Measurements from ENCODE around the gene SLC6A12. TPM values are rescaled to one million over a fixed set of nuclear protein-coding genes. Genes with fewer than 3 reads are reported as not detected.

Gene SLC6A12
- total RNA-seq, 1 experiment from 2014 or later: not detected

DNA sequence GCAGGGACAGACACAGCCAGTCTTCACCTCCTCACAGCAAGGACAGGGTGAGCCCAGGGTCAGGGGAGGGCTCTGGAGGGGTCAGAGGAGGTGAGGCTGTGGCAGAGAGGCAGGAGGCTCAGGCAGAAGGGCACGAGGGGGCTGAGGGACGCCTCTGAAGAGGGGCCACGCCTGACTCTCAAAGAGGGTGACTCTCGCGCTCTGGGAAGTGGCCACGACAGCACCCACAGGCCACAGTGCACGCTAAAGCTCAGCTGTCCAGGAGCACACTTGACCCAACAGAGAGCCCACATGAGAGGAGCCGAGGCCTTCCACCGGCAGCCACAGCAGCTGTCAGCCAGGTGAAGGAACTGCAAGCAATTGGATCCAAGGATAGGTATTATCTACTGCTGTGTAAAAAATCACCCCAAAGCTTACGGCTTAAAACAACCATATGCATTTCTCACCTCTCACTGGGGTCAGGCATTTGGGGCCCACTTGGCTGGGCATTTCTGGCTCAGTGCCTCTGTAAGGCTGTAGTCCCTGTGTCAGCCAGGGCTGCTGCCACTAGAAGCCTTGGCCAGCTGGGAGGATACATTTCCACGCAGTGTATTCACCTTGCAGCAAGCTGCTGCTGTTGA lies 27.8 kb downstream of the SLC6A12 start:
- H2AFZ ChIP-seq (ENCODE audit: low read length): no peak overlapping the region
- TF ChIP-seq, protein P1, sequence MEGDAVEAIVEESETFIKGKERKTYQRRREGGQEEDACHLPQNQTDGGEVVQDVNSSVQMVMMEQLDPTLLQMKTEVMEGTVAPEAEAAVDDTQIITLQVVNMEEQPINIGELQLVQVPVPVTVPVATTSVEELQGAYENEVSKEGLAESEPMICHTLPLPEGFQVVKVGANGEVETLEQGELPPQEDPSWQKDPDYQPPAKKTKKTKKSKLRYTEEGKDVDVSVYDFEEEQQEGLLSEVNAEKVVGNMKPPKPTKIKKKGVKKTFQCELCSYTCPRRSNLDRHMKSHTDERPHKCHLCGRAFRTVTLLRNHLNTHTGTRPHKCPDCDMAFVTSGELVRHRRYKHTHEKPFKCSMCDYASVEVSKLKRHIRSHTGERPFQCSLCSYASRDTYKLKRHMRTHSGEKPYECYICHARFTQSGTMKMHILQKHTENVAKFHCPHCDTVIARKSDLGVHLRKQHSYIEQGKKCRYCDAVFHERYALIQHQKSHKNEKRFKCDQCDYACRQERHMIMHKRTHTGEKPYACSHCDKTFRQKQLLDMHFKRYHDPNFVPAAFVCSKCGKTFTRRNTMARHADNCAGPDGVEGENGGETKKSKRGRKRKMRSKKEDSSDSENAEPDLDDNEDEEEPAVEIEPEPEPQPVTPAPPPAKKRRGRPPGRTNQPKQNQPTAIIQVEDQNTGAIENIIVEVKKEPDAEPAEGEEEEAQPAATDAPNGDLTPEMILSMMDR (conservative IDR thresholded peaks at IDR 0.05; ENCODE audit: low read depth, low read length): no peak
- TF ChIP-seq EZH2 (IDR thresholded peaks at IDR 0.05; ENCODE audit: low read length, unreplicated experiment) (no peak), EZH2phosphoT487 (IDR thresholded peaks at IDR 0.05; ENCODE audit: borderline replicate concordance, low read length) (no peak)
- H3K4me2 ChIP-seq (ENCODE audit: low read length): no peak overlapping the region
- peaks cover 4% of the 10 kb centered on the region for H3F3A ChIP-seq (ENCODE audit: low read length, unreplicated experiment)
- no peak for DNase-seq
- peaks cover 16% of the 10 kb centered on the region for H3K4me1 ChIP-seq (ENCODE audit: insufficient read depth, low read length)
- H3K36me3 ChIP-seq (ENCODE audit: low read depth, low read length): no peaks in the 10 kb centered on the region
- no peaks in the 10 kb centered on the region for H3K79me2 ChIP-seq (ENCODE audit: low read length)
- H3K9me2 ChIP-seq (replicated peaks; ENCODE audit: low read length): no peaks in the 10 kb centered on the region
- no peak overlapping the region for H3K9ac ChIP-seq (ENCODE audit: low read length)
- ATAC-seq: no peak
- H3K27ac ChIP-seq (ENCODE audit: low read length): no peak overlapping the region
- ChIA-PET POLR2A (ENCODE audit: unreplicated experiment) (no interaction called here), CTCF (no interaction called here)
- BruUV-seq (replicated peaks): no TSS peak
- no peaks in the 10 kb centered on the region for H3K27me3 ChIP-seq (ENCODE audit: low read length)
- intact Hi-C loops (cut with micrococcal nuclease): no loop called here
- no peak overlapping the region for H3K4me3 ChIP-seq (ENCODE audit: low read length)
- no peaks in the 10 kb centered on the region for H4K20me1 ChIP-seq (ENCODE audit: low read length)
- H3K9me3 ChIP-seq (ENCODE audit: low read length): no peaks in the 10 kb centered on the region

DNA sequence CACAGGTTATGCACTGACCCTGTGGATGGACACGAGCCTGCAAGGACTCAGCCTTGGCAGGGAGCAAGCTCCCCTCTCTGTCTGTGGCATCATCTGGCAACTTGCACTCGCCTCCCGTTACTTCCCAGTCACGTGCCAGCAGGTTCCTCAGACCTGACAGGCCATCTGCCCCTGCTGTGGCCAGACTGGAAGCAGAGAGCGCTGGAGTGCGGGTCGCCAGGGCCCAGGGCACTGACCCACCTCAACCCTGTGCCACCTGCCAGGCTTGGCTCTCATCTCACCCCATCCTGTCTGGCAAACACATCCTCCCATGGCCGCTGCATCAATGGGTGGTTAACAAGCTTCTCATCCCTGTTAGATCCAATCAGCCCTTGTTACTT lies 28.4 kb downstream of the SLC6A12 start:
- Histone ChIP-seq H3F3A (ENCODE audit: low read length, unreplicated experiment) (peaks cover 4% of the 10 kb centered on the region), H3K9me3 (ENCODE audit: low read length) (no peaks in the 10 kb centered on the region), H3K4me3 (ENCODE audit: low read length) (no peak overlapping the region), H3K36me3 (ENCODE audit: low read depth, low read length) (no peaks in the 10 kb centered on the region), H3K27ac (ENCODE audit: low read length) (no peak overlapping the region), H3K9me2 (replicated peaks; ENCODE audit: low read length) (no peaks in the 10 kb centered on the region), H3K79me2 (ENCODE audit: low read length) (no peaks in the 10 kb centered on the region), H4K20me1 (ENCODE audit: low read length) (no peaks in the 10 kb centered on the region), H3K4me1 (ENCODE audit: insufficient read depth, low read length) (peaks cover 16% of the 10 kb centered on the region), H2AFZ (ENCODE audit: low read length) (no peak overlapping the region), H3K9ac (ENCODE audit: low read length) (no peak overlapping the region), H3K4me2 (ENCODE audit: low read length) (no peak overlapping the region), H3K27me3 (ENCODE audit: low read length) (no peaks in the 10 kb centered on the region)
- TF ChIP-seq EZH2phosphoT487 (IDR thresholded peaks at IDR 0.05; ENCODE audit: borderline replicate concordance, low read length): no peak
- TF ChIP-seq EZH2 (IDR thresholded peaks at IDR 0.05; ENCODE audit: low read length, unreplicated experiment): no peak
- TF ChIP-seq, protein P1 (conservative IDR thresholded peaks at IDR 0.05; ENCODE audit: low read depth, low read length): no peak
- ChIA-PET POLR2A (ENCODE audit: unreplicated experiment) (no interaction called here), CTCF (no interaction called here)
- DNase-seq (no peak), ATAC-seq (no peak)
- no TSS peak for BruUV-seq (replicated peaks)
- intact Hi-C loops (cut with micrococcal nuclease): no loop called here

DNA sequence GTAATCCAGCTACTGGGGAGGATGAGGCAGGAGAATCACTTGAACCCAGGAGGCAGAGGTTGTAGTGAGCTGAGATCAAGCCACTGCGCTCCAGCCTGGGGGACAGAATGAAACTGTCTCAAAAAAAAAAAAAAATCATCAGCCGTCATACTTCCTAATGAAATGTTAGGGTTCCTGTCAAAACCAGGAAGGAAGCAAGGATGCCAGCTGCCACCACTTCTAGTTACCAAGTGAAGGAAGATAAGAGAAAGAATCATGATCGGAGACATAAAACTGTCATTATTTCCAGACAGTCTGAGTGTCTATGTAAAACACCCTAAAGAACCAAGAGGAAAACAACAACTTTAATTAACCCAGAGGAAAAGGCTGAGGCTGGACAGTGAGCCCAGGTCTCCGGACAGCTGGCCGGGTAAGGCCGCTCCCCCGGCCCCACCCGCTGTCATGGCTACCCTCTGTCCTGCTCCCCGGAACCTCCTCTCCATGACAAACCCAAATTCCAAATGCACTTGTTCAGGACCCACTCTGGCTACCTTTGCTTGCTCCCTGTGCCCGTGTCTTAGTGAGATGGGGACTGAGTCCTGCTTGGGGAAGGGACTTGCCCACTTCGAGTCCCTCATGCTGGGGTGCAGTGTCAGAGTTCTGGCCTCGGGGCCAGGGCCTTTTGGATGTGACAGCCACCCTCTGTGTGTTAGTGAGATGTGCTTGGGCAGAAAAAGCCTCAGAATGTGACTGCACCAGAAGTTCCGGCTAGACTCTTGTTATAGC lies 29.0 kb downstream of the SLC6A12 start:
- CTCF ChIA-PET: no interaction called here
- Histone ChIP-seq H3F3A (ENCODE audit: low read length, unreplicated experiment) (peaks cover 4% of the 10 kb centered on the region), H4K20me1 (ENCODE audit: low read length) (no peaks in the 10 kb centered on the region), H3K4me1 (ENCODE audit: insufficient read depth, low read length) (peaks cover 16% of the 10 kb centered on the region), H3K9me3 (ENCODE audit: low read length) (no peaks in the 10 kb centered on the region), H2AFZ (ENCODE audit: low read length) (no peak overlapping the region), H3K9ac (ENCODE audit: low read length) (no peak overlapping the region), H3K4me3 (ENCODE audit: low read length) (no peak overlapping the region), H3K79me2 (ENCODE audit: low read length) (no peaks in the 10 kb centered on the region), H3K36me3 (ENCODE audit: low read depth, low read length) (no peaks in the 10 kb centered on the region), H3K9me2 (replicated peaks; ENCODE audit: low read length) (no peaks in the 10 kb centered on the region), H3K4me2 (ENCODE audit: low read length) (no peak overlapping the region), H3K27me3 (ENCODE audit: low read length) (no peaks in the 10 kb centered on the region), H3K27ac (ENCODE audit: low read length) (no peak overlapping the region)
- TF ChIP-seq, protein P1 (conservative IDR thresholded peaks at IDR 0.05; ENCODE audit: low read depth, low read length): no peak
- DNase-seq (no peak), ATAC-seq (no peak)
- POLR2A ChIA-PET (ENCODE audit: unreplicated experiment): no interaction called here
- intact Hi-C loops (cut with micrococcal nuclease): no loop called here
- BruUV-seq (replicated peaks): no TSS peak
